GM18907 (cell line): Measurements from ENCODE around the gene LEP.

Source experiments
- ATAC-seq: cut with Tn5 transposase; IDR thresholded peaks from one replicate; pipeline ENCODE4 v1.9.1; 2021; ENCODE audit warnings: mild to moderate bottlenecking, moderate library complexity; ENCODE audit not compliant: unreplicated experiment

LEP gene

GRCh38 chr7:128240696-128241386 lies at the start of gene LEP:
LEP (plus strand) TSS chr7:128241278; CDS start chr7:128252019, 10,741 bp downstream.
- ATAC-seq, result no peak

GRCh38 chr7:128192497-128193142 lies 48.5 kb upstream of the LEP start:
- ATAC-seq, result no peak

- ATAC-seq, result no peak
These were observed 46.4 kb upstream of the LEP start for GRCh38 chr7:128194533-128195282.

GRCh38 chr7:128197589-128197988 lies 43.5 kb upstream of the LEP start:
- no peak for ATAC-seq

- no peak for ATAC-seq
These were observed 43.0 kb upstream of the LEP start for GRCh38 chr7:128197989-128198580.

GRCh38 chr7:128200376-128200775 lies 40.7 kb upstream of the LEP start:
- ATAC-seq, result no peak

GRCh38 chr7:128201067-128201689 lies 39.9 kb upstream of the LEP start:
- no peak for ATAC-seq

GRCh38 chr7:128201690-128202085 lies 39.4 kb upstream of the LEP start:
- no peak for ATAC-seq

GRCh38 chr7:128202287-128202957 lies 38.7 kb upstream of the LEP start:
- no peak for ATAC-seq

GRCh38 chr7:128203047-128203491 lies 38.0 kb upstream of the LEP start:
- ATAC-seq, result no peak

GRCh38 chr7:128203710-128204214 lies 37.3 kb upstream of the LEP start:
- ATAC-seq, result no peak

GRCh38 chr7:128204455-128204854 lies 36.6 kb upstream of the LEP start:
- ATAC-seq, result no peak

GRCh38 chr7:128205068-128205467 lies 36.0 kb upstream of the LEP start:
- no peak for ATAC-seq

- no peak for ATAC-seq
These were observed 34.9 kb upstream of the LEP start for GRCh38 chr7:128206017-128206746.

GRCh38 chr7:128206747-128207500 lies 34.2 kb upstream of the LEP start:
- ATAC-seq, result no peak

- ATAC-seq, result no peak
These were observed 33.5 kb upstream of the LEP start for GRCh38 chr7:128207609-128208008.

- ATAC-seq, result peak; percentile 62
These were observed 31.6 kb upstream of the LEP start for GRCh38 chr7:128209229-128210035.

GRCh38 chr7:128210036-128210347 lies 31.1 kb upstream of the LEP start:
- no peak for ATAC-seq
